H1 (cell line): ENCODE measurements around the gene LPP. TPM values are rescaled to one million over a fixed set of nuclear protein-coding genes. Genes with fewer than 3 reads are reported as not detected.

Experiments
- CTCF ChIA-PET: fragments of 300-600 bp; sonication (Branson Sonifier 250); formaldehyde crosslinking; loops from one replicate; lab custom pipeline; 2021; ENCODE audit not compliant: partially characterized antibody; lab: Charles Lee
- POLR2A ChIA-PET: fragments of 300-600 bp; sonication (Branson Sonifier 250); formaldehyde crosslinking; loops from one replicate; lab custom pipeline; 2021; ENCODE audit warnings: inconsistent platforms; ENCODE audit not compliant: partially characterized antibody; lab: Charles Lee
- DNase-seq, 2 experiments: peaks; one replicate each; pipeline versions ENCODE4 v3.0.0 to v3.0.0-alpha.2; 2010 to 2022; ENCODE audit warnings: low spot score in 2 of 2, low read depth in 1 of 2, mixed read lengths in 1 of 2
- FAIRE-seq: peaks from 2 replicates; lab custom pipeline; 2011; peaks lifted over from hg19 to GRCh38; lab: Jason Lieb, UNC
- H2AFZ ChIP-seq: 2 replicates; pipeline ENCODE4 v1.8.1; 2012; ENCODE audit warnings: low read length, inconsistent platforms
- H2AK5ac ChIP-seq: 2 replicates; pipeline ENCODE4 v1.6.1; 2013; ENCODE audit warnings: low read depth, low read length
- H2BK120ac ChIP-seq: replicated peaks from 2 replicates; pipeline ENCODE3; 2013; ENCODE audit warnings: low read depth, low read length, inconsistent platforms
- H2BK12ac ChIP-seq: 2 replicates; pipeline ENCODE4 v1.6.1; 2013; ENCODE audit warnings: low read depth, low read length
- H2BK15ac ChIP-seq: 2 replicates; pipeline ENCODE4 v1.6.1; 2013; ENCODE audit warnings: low read length
- H2BK20ac ChIP-seq: 2 replicates; pipeline ENCODE4 v1.6.1; 2013; ENCODE audit warnings: low read length
- H2BK5ac ChIP-seq: 2 replicates; pipeline ENCODE4 v1.6.1; 2013; ENCODE audit warnings: low read depth, low read length
- H3K14ac ChIP-seq: 2 replicates; pipeline ENCODE4 v1.6.1; 2013; ENCODE audit warnings: inconsistent platforms; ENCODE audit not compliant: insufficient read length
- H3K18ac ChIP-seq: 2 replicates; pipeline ENCODE4 v1.6.1; 2013; ENCODE audit warnings: low read length; ENCODE audit errors: extremely low read depth
- H3K23ac ChIP-seq: 2 replicates; pipeline ENCODE4 v1.6.1; 2013; ENCODE audit warnings: inconsistent platforms; ENCODE audit not compliant: insufficient read length
- H3K23me2 ChIP-seq: 2 replicates; pipeline ENCODE4 v1.6.1; 2013; ENCODE audit warnings: low read depth, low read length
- H3K27ac ChIP-seq: 2 replicates; pipeline ENCODE4 v1.6.1; 2011; ENCODE audit warnings: low read depth, low read length, inconsistent platforms
- H3K27me3 ChIP-seq, 4 experiments: replicated peaks in 1 of 4; 1 replicate in 1 of 4; 2 replicates in 3 of 4; pipeline versions ENCODE4 v1.6.1 to v1.8.1; 2011 to 2013; ENCODE audit warnings: low read length in 3 of 4, mild to moderate bottlenecking in 3 of 4, inconsistent platforms in 2 of 4, mixed read lengths in 2 of 4, moderate library complexity in 1 of 4; ENCODE audit not compliant: control insufficient read depth in 3 of 4, insufficient read depth in 3 of 4; ENCODE audit errors: extremely low read depth in 1 of 4
- H3K36me3 ChIP-seq, 4 experiments: 2 replicates each; pipeline versions ENCODE4 v1.6.1 to v1.8.1; 2011 to 2013; ENCODE audit warnings: mild to moderate bottlenecking in 4 of 4, low read length in 3 of 4, moderate library complexity in 2 of 4, control low read depth in 1 of 4, inconsistent platforms in 1 of 4; ENCODE audit not compliant: insufficient read depth in 4 of 4, control insufficient read depth in 2 of 4
- H3K4ac ChIP-seq: replicated peaks from 2 replicates; pipeline ENCODE3; 2013; ENCODE audit warnings: low read length, low read depth, mixed read lengths, inconsistent platforms; ENCODE audit not compliant: insufficient read length
- H3K4me1 ChIP-seq, 4 experiments: replicated peaks in 1 of 4; 1 replicate in 1 of 4; 2 replicates in 3 of 4; pipeline versions ENCODE4 v1.6.1 to v1.8.1; 2011 to 2013; ENCODE audit warnings: low read length in 3 of 4, inconsistent platforms in 2 of 4, mixed read lengths in 1 of 4; ENCODE audit not compliant: insufficient read depth in 4 of 4, control insufficient read depth in 3 of 4
- H3K4me2 ChIP-seq, 2 experiments: 2 replicates each; pipeline versions ENCODE4 v1.6.1 to v1.8.1; 2011 to 2013; ENCODE audit warnings: low read depth in 2 of 2, low read length in 2 of 2, control low read depth in 1 of 2, inconsistent platforms in 1 of 2, mild to moderate bottlenecking in 1 of 2; ENCODE audit not compliant: insufficient read depth in 1 of 2
- H3K4me3 ChIP-seq, 4 experiments: fragments of 200-600, 300-600 bp in 1 of 4; sonication (generic), shearing (Covaris generic), sonication (Bioruptor Twin) in 1 of 4; 2 replicates each; pipeline versions ENCODE4 v1.5.1 to v1.8.1; 2011 to 2016; ENCODE audit warnings: low read length in 4 of 4, low read depth in 3 of 4, control low read depth in 2 of 4, inconsistent platforms in 2 of 4, mild to moderate bottlenecking in 2 of 4, mixed read lengths in 1 of 4, moderate library complexity in 1 of 4; ENCODE audit not compliant: insufficient read depth in 2 of 4; ENCODE audit errors: extremely low read depth in 1 of 4
- H3K56ac ChIP-seq: replicated peaks from 2 replicates; pipeline ENCODE3; 2013; ENCODE audit warnings: low read depth, mild to moderate bottlenecking, mixed read lengths, low read length, inconsistent platforms; ENCODE audit not compliant: insufficient read length
- H3K79me1 ChIP-seq: 2 replicates; pipeline ENCODE4 v1.6.1; 2013; ENCODE audit warnings: low read depth, low read length, control low read depth
- H3K79me2 ChIP-seq, 2 experiments: 2 replicates each; pipeline versions ENCODE4 v1.6.1 to v1.8.1; 2012 to 2013; ENCODE audit warnings: low read length in 2 of 2, mild to moderate bottlenecking in 2 of 2, inconsistent platforms in 1 of 2; ENCODE audit not compliant: insufficient read depth in 2 of 2, control insufficient read depth in 1 of 2
- H3K9ac ChIP-seq, 4 experiments: replicated peaks in 1 of 4; 1 replicate in 1 of 4; 2 replicates in 3 of 4; pipeline versions ENCODE4 v1.6.1 to v1.8.1; 2011 to 2013; ENCODE audit warnings: low read depth in 3 of 4, low read length in 3 of 4, control low read depth in 2 of 4, mild to moderate bottlenecking in 2 of 4, moderate library complexity in 2 of 4, inconsistent platforms in 1 of 4; ENCODE audit errors: extremely low read depth in 1 of 4
- H3K9me3 ChIP-seq, 2 experiments: 2 replicates each; pipeline versions ENCODE4 v1.6.1 to v1.8.1; 2012 to 2013; ENCODE audit warnings: mild to moderate bottlenecking in 2 of 2, moderate library complexity in 2 of 2, control low read depth in 1 of 2, inconsistent platforms in 1 of 2, low read depth in 1 of 2, low read length in 1 of 2, mixed read lengths in 1 of 2; ENCODE audit not compliant: insufficient read depth in 2 of 2
- H4K20me1 ChIP-seq, 2 experiments: replicated peaks in 1 of 2; 2 replicates each; pipeline versions ENCODE3 to v1.8.1; 2011 to 2013; ENCODE audit warnings: inconsistent platforms in 2 of 2, low read length in 2 of 2, mild to moderate bottlenecking in 1 of 2; ENCODE audit not compliant: insufficient read depth in 2 of 2, control insufficient read depth in 1 of 2
- H4K5ac ChIP-seq: 2 replicates; pipeline ENCODE4 v1.6.1; 2013; ENCODE audit warnings: low read length, low read depth, mixed read lengths, inconsistent platforms; ENCODE audit not compliant: insufficient read length
- H4K8ac ChIP-seq: 2 replicates; pipeline ENCODE4 v1.8.0; 2013; ENCODE audit warnings: mild to moderate bottlenecking, moderate library complexity, low read length, inconsistent platforms; ENCODE audit not compliant: insufficient read depth; ENCODE audit errors: extremely low read depth
- H4K91ac ChIP-seq: replicated peaks from 2 replicates; pipeline ENCODE3; 2013; ENCODE audit warnings: low read length, mixed read lengths, inconsistent platforms; ENCODE audit not compliant: insufficient read length
- ASH2L ChIP-seq: fragments of 200-600, 300-600 bp; sonication (generic); IDR thresholded peaks from one replicate; pipeline ENCODE4 v1.7.1; 2017; ENCODE audit warnings: low read length
- EZH2 ChIP-seq: fragments of 200-600 bp; sonication (generic); IDR thresholded peaks from 2 replicates; pipeline ENCODE4 v1.7.1; 2012; ENCODE audit warnings: low read depth, mild to moderate bottlenecking, moderate library complexity, low read length, inconsistent platforms; ENCODE audit not compliant: severe bottlenecking
- POLR2A ChIP-seq, 2 experiments: IDR thresholded peaks; 1 replicate in 1 of 2; 2 replicates in 1 of 2; pipeline ENCODE4 v1.6.1; 2011; ENCODE audit warnings: low read depth in 2 of 2, low read length in 2 of 2, mild to moderate bottlenecking in 2 of 2; ENCODE audit errors: control extremely low read depth in 1 of 2
- SAP30 ChIP-seq: fragments of 300-600 bp; sonication (generic); IDR thresholded peaks from 2 replicates; pipeline ENCODE4 v1.7.1; 2012; ENCODE audit warnings: low read length, moderate library complexity, mild to moderate bottlenecking, inconsistent platforms; ENCODE audit not compliant: insufficient read depth, insufficient replicate concordance
- WGBS, 2 experiments: shearing (Covaris generic) in 1 of 2; methylation state at CpG; one replicate each; pipeline versions ENCODE4 v1.1.6 to v1.1.7; 2013 to 2015; ENCODE audit warnings: low lambda C conversion rate in 2 of 2, mixed read lengths in 2 of 2, inconsistent platforms in 1 of 2, low coverage in 1 of 2, missing lambda C conversion rate in 1 of 2; ENCODE audit not compliant: insufficient replicate concordance in 2 of 2, insufficient coverage in 1 of 2, insufficient read length in 1 of 2; ENCODE audit errors: extremely low coverage in 1 of 2, missing lambda C conversion rate in 1 of 2; 5-methylcytosine and 5-hydroxymethylcytosine counted together
- polyA plus RNA-seq, 7 experiments: library from polyadenylated mRNA; depleted of rRNA in 3 of 7; stranded (reverse) in 5 of 7; unstranded in 2 of 7; fragments of >200 nt in 5 of 7; fragments of 200-250 nt in 2 of 7; gene quantifications; 1 replicate in 5 of 7; 2 replicates in 1 of 7; 4 replicates in 1 of 7; pipeline versions ENCODE4 v1.2.1 to v1.2.3, GENCODE V29; 2011 to 2013; ENCODE audit warnings: missing spikeins in 2 of 7, mixed read lengths in 2 of 7
- total RNA-seq: library from RNA; stranded (reverse); fragmentation: NEBNext Ultra II Directional; extraction: Animal tissue kit (Norgen Biotek cat#: 25700); gene quantifications from 2 replicates; pipeline ENCODE4 v1.2.1, GENCODE V29; 2021
- TF ChIP-seq, protein P1 (sequence below): IDR thresholded peaks from 2 replicates; pipeline ENCODE4 v1.6.1; 2012; ENCODE audit warnings: inconsistent platforms
- TF ChIP-seq, protein P2 (sequence below): IDR thresholded peaks from 2 replicates; pipeline ENCODE4 v1.6.1; 2012; ENCODE audit warnings: inconsistent platforms
- TF ChIP-seq, protein P3 (sequence below): IDR thresholded peaks from 2 replicates; pipeline ENCODE4 v1.6.1; 2011; ENCODE audit warnings: low read length, improper control_type of control experiment

Gene LPP
- total and polyA plus RNA-seq, 2 of the 8 experiments (the other 6 are each of a cell fraction or from before 2014, with no cell fraction given), result 10.0 to 53.3 TPM

DNA sequence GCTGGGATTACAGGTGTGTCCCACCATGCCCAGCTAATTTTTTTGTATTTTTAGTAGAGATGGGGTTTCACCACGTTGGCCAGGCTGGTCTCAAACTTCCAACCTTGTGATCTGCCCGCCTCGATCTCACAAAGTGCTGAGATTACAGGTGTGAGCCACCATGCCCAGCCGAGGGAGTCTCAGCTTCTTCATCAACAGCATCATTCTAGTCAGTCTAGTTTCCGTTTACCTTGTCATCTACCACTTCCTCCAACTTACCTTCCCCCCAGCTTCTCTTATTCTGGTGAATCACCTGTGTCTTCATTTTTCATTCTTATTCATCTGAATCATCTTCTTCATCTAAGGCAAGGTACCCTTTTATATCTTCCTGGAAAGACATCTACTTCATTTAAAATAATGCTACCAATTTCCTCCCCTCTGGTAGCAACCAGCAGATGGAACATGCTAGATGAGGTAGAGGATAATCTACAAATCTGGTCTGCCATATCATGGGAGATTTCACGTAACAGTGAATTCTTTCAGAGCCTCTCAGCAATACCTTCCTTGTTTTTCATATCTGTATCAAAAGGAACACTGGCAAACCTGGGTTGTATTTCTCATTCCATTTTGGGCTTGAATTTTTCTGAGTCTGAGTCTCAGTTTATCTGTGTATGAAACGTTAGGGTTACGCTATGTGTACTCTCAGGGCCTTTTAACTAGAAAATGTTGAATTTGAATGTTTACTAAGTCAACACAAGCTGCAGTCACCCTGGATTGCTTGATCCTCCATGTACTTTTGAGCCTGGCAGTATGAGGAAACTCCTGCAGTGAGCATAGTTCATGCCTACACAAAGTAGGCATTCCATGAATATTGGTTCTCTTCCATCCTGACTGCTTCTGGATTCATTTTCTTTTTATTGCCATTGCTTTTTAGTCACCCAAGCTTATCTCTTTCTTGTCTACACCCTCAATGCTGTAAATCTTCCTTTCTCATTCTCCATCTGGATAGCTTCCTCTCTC, 16.8 kb downstream of the LPP start:
- H2BK15ac ChIP-seq, result no peak overlapping the region
- H3K23me2 ChIP-seq, result no peaks in the 10 kb centered on the region
- no peak overlapping the region for H3K4ac ChIP-seq
- no peaks in the 10 kb centered on the region for H3K9me3 ChIP-seq
- no peak overlapping the region for H2AK5ac ChIP-seq
- H3K14ac ChIP-seq, result no peak overlapping the region
- no peak overlapping the region for H2AFZ ChIP-seq
- no peaks in the 10 kb centered on the region for H3K36me3 ChIP-seq
- TF ChIP-seq POLR2A (IDR thresholded peaks at IDR 0.05; ENCODE audit: control extremely low read depth in 1 of 2, low read depth in 2 of 2, low read length in 2 of 2) (no peak), SAP30 (no peak), EZH2 (no peak), ASH2L (no peak)
- TF ChIP-seq, protein P1, sequence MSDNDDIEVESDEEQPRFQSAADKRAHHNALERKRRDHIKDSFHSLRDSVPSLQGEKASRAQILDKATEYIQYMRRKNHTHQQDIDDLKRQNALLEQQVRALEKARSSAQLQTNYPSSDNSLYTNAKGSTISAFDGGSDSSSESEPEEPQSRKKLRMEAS, result no peak
- TF ChIP-seq, protein P2, sequence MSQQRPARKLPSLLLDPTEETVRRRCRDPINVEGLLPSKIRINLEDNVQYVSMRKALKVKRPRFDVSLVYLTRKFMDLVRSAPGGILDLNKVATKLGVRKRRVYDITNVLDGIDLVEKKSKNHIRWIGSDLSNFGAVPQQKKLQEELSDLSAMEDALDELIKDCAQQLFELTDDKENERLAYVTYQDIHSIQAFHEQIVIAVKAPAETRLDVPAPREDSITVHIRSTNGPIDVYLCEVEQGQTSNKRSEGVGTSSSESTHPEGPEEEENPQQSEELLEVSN, result no peak
- TF ChIP-seq, protein P3, sequence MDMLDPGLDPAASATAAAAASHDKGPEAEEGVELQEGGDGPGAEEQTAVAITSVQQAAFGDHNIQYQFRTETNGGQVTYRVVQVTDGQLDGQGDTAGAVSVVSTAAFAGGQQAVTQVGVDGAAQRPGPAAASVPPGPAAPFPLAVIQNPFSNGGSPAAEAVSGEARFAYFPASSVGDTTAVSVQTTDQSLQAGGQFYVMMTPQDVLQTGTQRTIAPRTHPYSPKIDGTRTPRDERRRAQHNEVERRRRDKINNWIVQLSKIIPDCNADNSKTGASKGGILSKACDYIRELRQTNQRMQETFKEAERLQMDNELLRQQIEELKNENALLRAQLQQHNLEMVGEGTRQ, result no peak
- no peak overlapping the region for H3K56ac ChIP-seq
- H3K4me1 ChIP-seq, result peaks cover 0 to 5% (median 0%) of the 10 kb centered on the region in 4 experiments; a peak in 2 of 7 replicates
- H4K91ac ChIP-seq, result no peak overlapping the region
- no peak overlapping the region for H3K18ac ChIP-seq
- H3K23ac ChIP-seq, result no peak overlapping the region
- DNase-seq (no peak), FAIRE-seq (no peak)
- ChIA-PET CTCF (interaction anchor here (0.8 to 1.7 kb wide), 3 partner anchors 9 to 120 kb away, joined by 3 to 10 read pairs (median 5); no protein-coding TSS in a partner anchor), POLR2A (interaction anchor here (1.3 kb wide), 1 partner anchor 12 kb away, joined by 5 read pairs; no protein-coding TSS in a partner anchor)
- no peak overlapping the region for H3K27ac ChIP-seq
- H3K4me2 ChIP-seq, result no peak overlapping the region
- no peak overlapping the region for H2BK120ac ChIP-seq
- WGBS, 2 experiments, result 94% methylated on average over 8 of the region's 8 CpGs; no CpG with 5 or more reads in 1 of the 2 experiments
- peaks cover 6% of the 10 kb centered on the region; the same call in 1 of the 2 replicates for H3K79me1 ChIP-seq
- H2BK5ac ChIP-seq, result no peak overlapping the region
- no peak overlapping the region for H4K8ac ChIP-seq
- no peak overlapping the region for H3K9ac ChIP-seq
- no peaks in the 10 kb centered on the region for H3K27me3 ChIP-seq
- H3K79me2 ChIP-seq, result peaks cover 0 to 61% of the 10 kb centered on the region in 2 experiments; a peak in 3 of 4 replicates
- H4K5ac ChIP-seq, result no peak overlapping the region
- no peaks in the 10 kb centered on the region for H4K20me1 ChIP-seq
- H3K4me3 ChIP-seq, result no peak overlapping the region
- no peak overlapping the region for H2BK20ac ChIP-seq
- H2BK12ac ChIP-seq, result no peak overlapping the region
